ENCODE results near the gene TRRAP.

Gene TRRAP

GRCh38 chr7:98930921-98931320, 52.6 kb downstream of the TRRAP start:
- no peak overlapping the region for H2BK120ac ChIP-seq (ENCODE audit: low read depth, low read length)
- H3K36me3 ChIP-seq (replicated peaks in 1 of 2; ENCODE audit: control insufficient read depth in 2 of 2, insufficient read depth in 2 of 2, low read length in 2 of 2), result peaks cover 43 to 100% of the 10 kb centered on the region in 2 donors
- H3K9me3 ChIP-seq (replicated peaks in 1 of 2; ENCODE audit: control insufficient read depth in 2 of 2, insufficient read depth in 1 of 2, low read depth in 1 of 2, low read length in 2 of 2), result no peaks in the 10 kb centered on the region
- H3K27ac ChIP-seq (replicated peaks; ENCODE audit: low read length), result no peak overlapping the region
- no peak overlapping the region for H2BK12ac ChIP-seq (ENCODE audit: low read length)
- H3K9ac ChIP-seq (ENCODE audit: low read depth, low read length, poor library complexity), result no peak overlapping the region
- no peak overlapping the region for H2AFZ ChIP-seq (ENCODE audit: low read length)
- no peak for DNase-seq (ENCODE audit: low spot score)
- H3K79me1 ChIP-seq (ENCODE audit: low read depth, low read length), result no peaks in the 10 kb centered on the region
- H3K4me1 ChIP-seq (ENCODE audit: control insufficient read depth in 2 of 2, insufficient read depth in 1 of 2, low read depth in 1 of 2, low read length in 2 of 2), result no peaks in the 10 kb centered on the region
- no peaks in the 10 kb centered on the region for H3K27me3 ChIP-seq (ENCODE audit: control insufficient read depth in 3 of 3, insufficient read depth in 3 of 3, low read depth in 1 of 3, low read length in 3 of 3)
- H2AK5ac ChIP-seq (ENCODE audit: low read depth, low read length), result no peak overlapping the region
- no peak overlapping the region for H4K8ac ChIP-seq (ENCODE audit: low read depth, low read length)
- H3K4ac ChIP-seq (ENCODE audit: low read length), result no peak overlapping the region
- no CpG with 5 or more reads among the region's 3 CpGs for WGBS, 2 donors (ENCODE audit: extremely low coverage in 2 of 2, insufficient read length in 2 of 2, insufficient replicate concordance in 1 of 2)
- H3K4me2 ChIP-seq (ENCODE audit: insufficient read depth, low read length, poor library complexity, severe bottlenecking), result no peak overlapping the region
- no peak overlapping the region for H3K18ac ChIP-seq (ENCODE audit: low read length)
- H2BK15ac ChIP-seq (ENCODE audit: low read length), result no peak overlapping the region
- H2BK5ac ChIP-seq (ENCODE audit: low read length), result no peak overlapping the region
- no peak overlapping the region for H3K23ac ChIP-seq (ENCODE audit: low read depth, low read length, poor library complexity)
- H3K4me3 ChIP-seq (ENCODE audit: low read length in 2 of 2), result no peak overlapping the region
- H4K91ac ChIP-seq (ENCODE audit: low read depth, low read length, poor library complexity), result no peak overlapping the region
- H3K14ac ChIP-seq (ENCODE audit: low read length), result no peak overlapping the region

GRCh38 chr7:98933321-98933720, 55.0 kb downstream of the TRRAP start:
- Histone ChIP-seq H2BK15ac (ENCODE audit: low read length) (no peak overlapping the region), H2AFZ (ENCODE audit: low read length) (no peak overlapping the region), H3K4ac (ENCODE audit: low read length) (no peak overlapping the region), H2BK12ac (ENCODE audit: low read length) (no peak overlapping the region), H2AK5ac (ENCODE audit: low read depth, low read length) (no peak overlapping the region), H3K27ac (replicated peaks; ENCODE audit: low read length) (no peak overlapping the region), H2BK120ac (ENCODE audit: low read depth, low read length) (no peak overlapping the region), H4K91ac (ENCODE audit: low read depth, low read length, poor library complexity) (no peak overlapping the region), H3K4me1 (ENCODE audit: control insufficient read depth in 2 of 2, insufficient read depth in 1 of 2, low read depth in 1 of 2, low read length in 2 of 2) (no peaks in the 10 kb centered on the region), H3K23ac (ENCODE audit: low read depth, low read length, poor library complexity) (peak overlapping the region; percentile 13), H3K9me3 (replicated peaks in 1 of 2; ENCODE audit: control insufficient read depth in 2 of 2, insufficient read depth in 1 of 2, low read depth in 1 of 2, low read length in 2 of 2) (no peaks in the 10 kb centered on the region), H3K36me3 (replicated peaks in 1 of 2; ENCODE audit: control insufficient read depth in 2 of 2, insufficient read depth in 2 of 2, low read length in 2 of 2) (peaks cover 47 to 100% of the 10 kb centered on the region in 2 donors), H3K79me1 (ENCODE audit: low read depth, low read length) (no peaks in the 10 kb centered on the region), H3K18ac (ENCODE audit: low read length) (no peak overlapping the region), H2BK5ac (ENCODE audit: low read length) (no peak overlapping the region), H3K4me3 (ENCODE audit: low read length in 2 of 2) (no peak overlapping the region), H3K4me2 (ENCODE audit: insufficient read depth, low read length, poor library complexity, severe bottlenecking) (no peak overlapping the region), H3K14ac (ENCODE audit: low read length) (no peak overlapping the region), H3K27me3 (ENCODE audit: control insufficient read depth in 3 of 3, insufficient read depth in 3 of 3, low read depth in 1 of 3, low read length in 3 of 3) (no peaks in the 10 kb centered on the region), H4K8ac (ENCODE audit: low read depth, low read length) (no peak overlapping the region), H3K9ac (ENCODE audit: low read depth, low read length, poor library complexity) (no peak overlapping the region)
- no CpG with 5 or more reads among the region's 13 CpGs for WGBS, 2 donors (ENCODE audit: extremely low coverage in 2 of 2, insufficient read length in 2 of 2, insufficient replicate concordance in 1 of 2)
- no peak for DNase-seq (ENCODE audit: low spot score)

DNA sequence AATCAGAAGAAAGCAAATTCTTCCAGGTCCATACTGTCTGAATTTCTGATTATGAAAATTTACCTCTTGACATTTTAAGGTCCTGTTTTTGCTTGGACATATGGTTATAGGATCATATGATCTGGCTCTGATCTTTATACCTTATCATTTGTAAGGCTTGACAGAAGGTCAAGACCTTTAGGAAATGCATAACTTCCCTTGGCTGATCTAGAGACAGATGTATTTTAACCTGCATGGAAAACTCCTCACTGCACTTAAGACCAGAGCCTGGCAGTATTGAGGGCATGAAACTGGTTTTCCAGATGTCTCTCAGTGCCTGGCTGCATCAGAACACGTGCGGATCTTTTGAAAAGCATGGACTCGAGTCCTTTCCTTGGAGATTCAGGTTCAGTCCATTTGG, 55.9 kb downstream of the TRRAP start:
- no peaks in the 10 kb centered on the region for H3K4me1 ChIP-seq (ENCODE audit: control insufficient read depth in 2 of 2, insufficient read depth in 1 of 2, low read depth in 1 of 2, low read length in 2 of 2)
- no CpG with 5 or more reads among the region's 3 CpGs for WGBS, 2 donors (ENCODE audit: extremely low coverage in 2 of 2, insufficient read length in 2 of 2, insufficient replicate concordance in 1 of 2)
- no peak overlapping the region for H2AK5ac ChIP-seq (ENCODE audit: low read depth, low read length)
- H3K27ac ChIP-seq (replicated peaks; ENCODE audit: low read length), result no peak overlapping the region
- H3K4ac ChIP-seq (ENCODE audit: low read length), result no peak overlapping the region
- no peaks in the 10 kb centered on the region for H3K79me1 ChIP-seq (ENCODE audit: low read depth, low read length)
- no peak overlapping the region for H3K9ac ChIP-seq (ENCODE audit: low read depth, low read length, poor library complexity)
- no peak overlapping the region for H3K18ac ChIP-seq (ENCODE audit: low read length)
- H3K23ac ChIP-seq (ENCODE audit: low read depth, low read length, poor library complexity), result no peak overlapping the region
- H3K4me2 ChIP-seq (ENCODE audit: insufficient read depth, low read length, poor library complexity, severe bottlenecking), result no peak overlapping the region
- peaks cover 45 to 100% of the 10 kb centered on the region in 2 donors for H3K36me3 ChIP-seq (replicated peaks in 1 of 2; ENCODE audit: control insufficient read depth in 2 of 2, insufficient read depth in 2 of 2, low read length in 2 of 2)
- H4K91ac ChIP-seq (ENCODE audit: low read depth, low read length, poor library complexity), result no peak overlapping the region
- no peak overlapping the region for H3K14ac ChIP-seq (ENCODE audit: low read length)
- H4K8ac ChIP-seq (ENCODE audit: low read depth, low read length), result no peak overlapping the region
- H2BK15ac ChIP-seq (ENCODE audit: low read length), result no peak overlapping the region
- DNase-seq (ENCODE audit: low spot score), result no peak
- H3K4me3 ChIP-seq (ENCODE audit: low read length in 2 of 2), result no peak overlapping the region
- H3K9me3 ChIP-seq (replicated peaks in 1 of 2; ENCODE audit: control insufficient read depth in 2 of 2, insufficient read depth in 1 of 2, low read depth in 1 of 2, low read length in 2 of 2), result no peaks in the 10 kb centered on the region
- H2BK5ac ChIP-seq (ENCODE audit: low read length), result no peak overlapping the region
- no peak overlapping the region for H2AFZ ChIP-seq (ENCODE audit: low read length)
- no peak overlapping the region for H2BK120ac ChIP-seq (ENCODE audit: low read depth, low read length)
- no peak overlapping the region for H2BK12ac ChIP-seq (ENCODE audit: low read length)
- no peaks in the 10 kb centered on the region for H3K27me3 ChIP-seq (ENCODE audit: control insufficient read depth in 3 of 3, insufficient read depth in 3 of 3, low read depth in 1 of 3, low read length in 3 of 3)

DNA sequence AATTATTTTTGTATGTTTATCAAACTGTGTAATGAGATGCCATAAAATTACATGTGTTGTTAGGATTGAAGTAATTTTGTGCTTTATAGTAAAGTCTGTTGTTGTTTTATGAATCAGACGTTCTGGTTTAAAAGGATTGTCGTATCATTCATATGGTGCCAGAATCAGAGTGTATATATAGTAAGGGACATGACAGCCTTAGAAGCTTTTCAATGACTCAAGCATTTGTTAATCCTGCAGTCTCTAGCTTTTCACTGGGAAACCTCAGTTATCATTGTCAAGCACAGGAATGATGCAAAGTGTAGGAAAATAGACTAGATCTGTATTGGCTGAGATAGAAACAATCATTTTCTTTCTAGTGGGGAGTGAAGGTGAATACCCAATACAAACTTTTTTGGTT, 57.5 kb downstream of the TRRAP start:
- Histone ChIP-seq H2BK12ac (ENCODE audit: low read length) (no peak overlapping the region), H3K27ac (replicated peaks; ENCODE audit: low read length) (no peak overlapping the region), H4K91ac (ENCODE audit: low read depth, low read length, poor library complexity) (no peak overlapping the region), H3K4me3 (ENCODE audit: low read length in 2 of 2) (no peak overlapping the region), H2AK5ac (ENCODE audit: low read depth, low read length) (no peak overlapping the region), H2AFZ (ENCODE audit: low read length) (no peak overlapping the region), H3K27me3 (ENCODE audit: control insufficient read depth in 3 of 3, insufficient read depth in 3 of 3, low read depth in 1 of 3, low read length in 3 of 3) (no peaks in the 10 kb centered on the region), H3K14ac (ENCODE audit: low read length) (no peak overlapping the region), H3K4me1 (ENCODE audit: control insufficient read depth in 2 of 2, insufficient read depth in 1 of 2, low read depth in 1 of 2, low read length in 2 of 2) (no peaks in the 10 kb centered on the region), H4K8ac (ENCODE audit: low read depth, low read length) (no peak overlapping the region), H3K4me2 (ENCODE audit: insufficient read depth, low read length, poor library complexity, severe bottlenecking) (no peak overlapping the region), H3K23ac (ENCODE audit: low read depth, low read length, poor library complexity) (no peak overlapping the region), H3K9me3 (replicated peaks in 1 of 2; ENCODE audit: control insufficient read depth in 2 of 2, insufficient read depth in 1 of 2, low read depth in 1 of 2, low read length in 2 of 2) (no peaks in the 10 kb centered on the region), H3K18ac (ENCODE audit: low read length) (no peak overlapping the region), H3K9ac (ENCODE audit: low read depth, low read length, poor library complexity) (no peak overlapping the region), H2BK120ac (ENCODE audit: low read depth, low read length) (no peak overlapping the region), H3K36me3 (replicated peaks in 1 of 2; ENCODE audit: control insufficient read depth in 2 of 2, insufficient read depth in 2 of 2, low read length in 2 of 2) (peaks cover 41 to 100% of the 10 kb centered on the region in 2 donors), H2BK5ac (ENCODE audit: low read length) (no peak overlapping the region), H2BK15ac (ENCODE audit: low read length) (no peak overlapping the region), H3K79me1 (ENCODE audit: low read depth, low read length) (no peaks in the 10 kb centered on the region), H3K4ac (ENCODE audit: low read length) (no peak overlapping the region)
- WGBS, 2 donors (ENCODE audit: extremely low coverage in 2 of 2, insufficient read length in 2 of 2, insufficient replicate concordance in 1 of 2), result no CpG with 5 or more reads among the region's 2 CpGs
- DNase-seq (ENCODE audit: low spot score), result no peak
